Cardiac muscle cell (in vitro differentiated cells and primary cell): ENCODE results near the gene OR2L5. TPM values are rescaled to one million over a fixed set of nuclear protein-coding genes. Genes with fewer than 3 reads are reported as not detected.

Source experiments
- DNase-seq, 2 donors: peaks; one replicate each; pipeline versions ENCODE4 v3.0.0 to v3.0.0-alpha.2; 2010 to 2017; ENCODE audit warnings: low read depth in 1 of 2, low spot score in 1 of 2
- H3K27ac ChIP-seq: fragments of 200-600 bp; sonication (generic); 2 replicates; pipeline ENCODE4 v1.5.1; 2016
- H3K27me3 ChIP-seq: fragments of 200-600 bp; sonication (generic); 2 replicates; pipeline ENCODE4 v1.6.0; 2016; ENCODE audit warnings: control low read depth
- H3K36me3 ChIP-seq: fragments of 200-600 bp; sonication (generic); 2 replicates; pipeline ENCODE4 v1.5.1; 2016; ENCODE audit warnings: control low read depth
- H3K4me1 ChIP-seq: fragments of 200-600 bp; sonication (generic); 2 replicates; pipeline ENCODE4 v1.8.1; 2017; ENCODE audit warnings: low read depth, mild to moderate bottlenecking, mixed run types
- H3K4me3 ChIP-seq: fragments of 200-600 bp; sonication (generic); 2 replicates; pipeline ENCODE4 v1.5.1; 2016; ENCODE audit warnings: mild to moderate bottlenecking
- H3K9me3 ChIP-seq: fragments of 200-600 bp; sonication (generic); 2 replicates; pipeline ENCODE4 v1.5.1; 2017; ENCODE audit warnings: low read depth, mild to moderate bottlenecking, control low read depth
- CTCF ChIP-seq: IDR thresholded peaks from 2 replicates; pipeline ENCODE4 v1.5.1; 2012; ENCODE audit warnings: low read depth, mild to moderate bottlenecking, low read length
- polyA plus RNA-seq: library from polyadenylated mRNA; unstranded; fragments of >200 nt; fragmentation: Nextera tagmentation; extraction: Ambion mirVana; gene quantifications from 2 replicates; pipeline ENCODE4 v1.2.1, GENCODE V29; 2016
- total RNA-seq: library from RNA; depleted of rRNA; stranded (reverse); fragments of >200 nt; gene quantifications from 2 replicates; pipeline ENCODE4 v1.2.3, GENCODE V29; 2016

Gene OR2L5
- total and polyA plus RNA-seq, 2 experiments from 2014 or later: not detected

- no peak for TF ChIP-seq CTCF
- H3K4me1 ChIP-seq: no peaks in the 10 kb centered on the region
- H3K4me3 ChIP-seq: no peak overlapping the region
- H3K36me3 ChIP-seq: no peaks in the 10 kb centered on the region
- no peak for DNase-seq
- H3K27me3 ChIP-seq: no peaks in the 10 kb centered on the region
- H3K27ac ChIP-seq: no peak overlapping the region
- H3K9me3 ChIP-seq: peaks cover 7% of the 10 kb centered on the region
Measured at GRCh38 chr1:248000169-248000568, 13.3 kb upstream of the OR2L5 start.

- TF ChIP-seq CTCF: no peak
- Histone ChIP-seq H3K4me3 (no peak overlapping the region), H3K27ac (no peak overlapping the region), H3K9me3 (no peaks in the 10 kb centered on the region), H3K27me3 (no peaks in the 10 kb centered on the region), H3K4me1 (no peaks in the 10 kb centered on the region), H3K36me3 (no peaks in the 10 kb centered on the region)
- no peak for DNase-seq
Measured at GRCh38 chr1:248007778-248008177, 5.7 kb upstream of the OR2L5 start.

- Histone ChIP-seq H3K4me1 (no peaks in the 10 kb centered on the region), H3K27me3 (no peaks in the 10 kb centered on the region), H3K36me3 (no peaks in the 10 kb centered on the region), H3K9me3 (no peaks in the 10 kb centered on the region), H3K4me3 (no peak overlapping the region), H3K27ac (no peak overlapping the region)
- DNase-seq: no peak
- TF ChIP-seq CTCF: no peak
Measured at GRCh38 chr1:248009681-248010080, 3.8 kb upstream of the OR2L5 start.

GRCh38 chr1:248015803-248016202 lies 2.3 kb downstream of the OR2L5 start:
- Histone ChIP-seq H3K36me3 (no peaks in the 10 kb centered on the region), H3K27ac (no peak overlapping the region), H3K27me3 (no peaks in the 10 kb centered on the region), H3K9me3 (no peaks in the 10 kb centered on the region), H3K4me3 (no peak overlapping the region), H3K4me1 (no peaks in the 10 kb centered on the region)
- TF ChIP-seq CTCF: no peak
- DNase-seq: no peak

- Histone ChIP-seq H3K4me1 (no peaks in the 10 kb centered on the region), H3K27ac (no peak within 1 kb of the TSS), H3K9me3 (peaks cover 2% of the 10 kb centered on the region), H3K4me3 (no peak within 1 kb of the TSS), H3K27me3 (no peaks in the 10 kb centered on the region), H3K36me3 (no peaks in the 10 kb centered on the region)
- DNase-seq: no peak
- TF ChIP-seq CTCF: no peak
Measured at GRCh38 chr1:248029770-248030169, 16.3 kb downstream of the OR2L5 start, which contains the start of gene OR2L2. Gene OR2L2 (plus strand): TSS chr1:248030070. CDS start chr1:248038268, 8,198 bp downstream.

GRCh38 chr1:248045209-248045608 lies 31.7 kb downstream of the OR2L5 start:
- H3K4me3 ChIP-seq: no peak overlapping the region
- no peak overlapping the region for H3K27ac ChIP-seq
- DNase-seq: no peak
- peaks cover 4% of the 10 kb centered on the region for H3K9me3 ChIP-seq
- H3K36me3 ChIP-seq: no peaks in the 10 kb centered on the region
- no peaks in the 10 kb centered on the region for H3K4me1 ChIP-seq
- no peak for TF ChIP-seq CTCF
- no peaks in the 10 kb centered on the region for H3K27me3 ChIP-seq
